Vein endothelial cell (primary cell): Measurements from ENCODE around the gene ETV1. TPM values are rescaled to one million over a fixed set of nuclear protein-coding genes. Genes with fewer than 3 reads are reported as not detected.

Source experiments
- small RNA-seq: library from RNA; depleted of rRNA; stranded (forward); fragments of <200 nt; gene quantifications from one replicate; pipeline ENCODE3, GENCODE V24; 2012
- total RNA-seq: library from RNA; depleted of rRNA; stranded (reverse); fragments of >200 nt; gene quantifications from 2 replicates; pipeline ENCODE4 v1.2.3, GENCODE V29; 2012

ETV1 gene
- 8.8 and 15.1 TPM in 2 replicates for total RNA-seq

GRCh38 chr7:13989126-13989948, at the start of gene ETV1:
Gene ETV1, minus strand, starts transcription at chr7:13989666. Its CDS starts 614 bp downstream, at chr7:13989052.

Small RNA genes lying within 50 kb of the gene (small RNA-seq; reads per million reads assigned to genes)
- gene RF00019 = not detected
